HAP-1 (cell line): Measurements from ENCODE around the gene LSM8.
A peak's percentile ranks its signal among the peaks of the same experiment; 100 is the strongest.

ENCODE experiments used
- DNase-seq, 2 experiments: peaks; one replicate each; pipeline ENCODE4 v3.0.0-alpha.2; 2016 to 2020; ENCODE audit warnings: low spot score in 2 of 2
- H3K27me3 ChIP-seq: fragments of 250-450 bp; sonication (Bioruptor Pico); 2 replicates; pipeline ENCODE4 v1.5.1; 2020; ENCODE audit warnings: low read depth, mild to moderate bottlenecking, moderate library complexity
- H3K36me3 ChIP-seq: fragments of 250-450 bp; sonication (Bioruptor Pico); replicated peaks from 2 replicates; pipeline ENCODE4 v1.5.1; 2020; ENCODE audit warnings: mild to moderate bottlenecking
- H3K4me1 ChIP-seq: fragments of 250-450 bp; sonication (Bioruptor Pico); 2 replicates; pipeline ENCODE4 v1.5.1; 2020; ENCODE audit warnings: mild to moderate bottlenecking
- H3K4me3 ChIP-seq: fragments of 250-450 bp; sonication (Bioruptor Pico); 2 replicates; pipeline ENCODE4 v1.5.1; 2020; ENCODE audit warnings: mild to moderate bottlenecking, moderate library complexity
- H3K9me3 ChIP-seq: fragments of 250-450 bp; sonication (Bioruptor Pico); 2 replicates; pipeline ENCODE4 v1.5.1; 2020; ENCODE audit warnings: mild to moderate bottlenecking, moderate library complexity
- in situ Hi-C: fragments of 300-500 bp; cut with MboI; formaldehyde crosslinking; loops from 3 replicates; pipeline ENCODE4 v1.14.3; 2020; ENCODE audit warnings: low sequenced_read_pairs, inconsistent platforms, mixed read lengths

Gene LSM8

DNA sequence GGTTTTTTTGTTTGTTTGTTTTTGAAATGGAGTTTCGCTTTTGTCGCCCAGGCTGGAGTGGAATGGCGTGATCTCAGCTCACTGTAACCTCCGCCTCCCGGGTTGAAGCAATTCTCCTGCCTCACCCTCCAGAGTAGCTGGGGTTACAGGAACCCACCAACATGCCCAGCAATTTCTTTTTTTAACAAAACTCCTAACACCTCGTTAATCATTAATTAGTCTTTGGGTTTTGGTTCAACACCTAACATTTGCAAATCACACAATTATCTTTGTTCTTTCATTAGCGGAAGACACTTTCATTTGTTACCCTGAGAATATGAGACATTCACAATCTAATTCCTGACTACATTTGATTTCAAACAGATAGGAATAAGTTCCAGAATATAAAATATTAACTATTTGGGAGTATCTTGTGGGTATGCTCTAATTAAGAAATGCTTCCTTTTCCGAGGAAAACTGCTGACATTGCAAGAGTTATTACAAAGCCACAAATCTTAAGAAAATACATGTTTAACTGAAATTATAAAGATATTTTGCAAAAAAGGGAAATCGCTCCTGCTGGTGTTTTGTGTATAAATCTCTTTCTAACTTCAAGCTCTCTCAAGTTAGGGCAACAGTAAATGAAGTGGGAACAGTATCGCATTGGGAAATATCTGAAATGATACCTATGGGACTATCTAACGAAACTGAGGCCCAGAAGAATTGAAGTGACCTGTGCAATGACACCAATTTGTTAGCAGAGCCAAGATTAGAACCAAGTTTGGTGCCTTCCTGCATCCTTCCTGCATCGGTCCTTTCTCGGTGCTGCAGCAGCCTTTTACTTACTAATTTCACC is 1.2 kb upstream of the LSM8 start:
- no peak for DNase-seq
- Histone ChIP-seq H3K27me3 (no peaks in the 10 kb centered on the region), H3K36me3 (peaks cover 13% of the 10 kb centered on the region; the same call in 1 of the 2 replicates), H3K9me3 (no peaks in the 10 kb centered on the region), H3K4me1 (peaks cover 20% of the 10 kb centered on the region), H3K4me3 (peak overlapping the region; percentile 87)
- in situ Hi-C loops, result no loop called here

DNA sequence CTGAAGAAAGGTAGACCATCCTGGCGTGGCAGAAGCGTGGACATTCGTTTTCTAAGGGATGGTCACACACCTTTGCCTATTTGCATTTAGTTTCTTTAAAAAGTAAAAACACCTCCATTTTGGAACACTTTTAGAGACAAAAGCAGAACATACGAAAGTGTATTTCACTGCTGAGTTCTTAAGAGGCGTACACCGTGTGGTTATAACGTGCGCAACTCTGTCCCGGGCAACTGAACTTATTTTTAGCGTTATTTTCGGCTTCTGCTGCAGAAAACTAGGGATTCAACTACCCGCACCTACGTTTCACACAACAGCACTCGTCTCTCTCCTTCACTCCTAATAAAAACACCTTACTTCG is 557 bp upstream of the LSM8 start:
- no peak for DNase-seq
- H3K9me3 ChIP-seq, result no peaks in the 10 kb centered on the region
- H3K4me3 ChIP-seq, result peak overlapping the region; percentile 87
- H3K4me1 ChIP-seq, result peaks cover 20% of the 10 kb centered on the region
- no peaks in the 10 kb centered on the region for H3K27me3 ChIP-seq
- H3K36me3 ChIP-seq, result peaks cover 18% of the 10 kb centered on the region
- in situ Hi-C loops, result no loop called here

DNA sequence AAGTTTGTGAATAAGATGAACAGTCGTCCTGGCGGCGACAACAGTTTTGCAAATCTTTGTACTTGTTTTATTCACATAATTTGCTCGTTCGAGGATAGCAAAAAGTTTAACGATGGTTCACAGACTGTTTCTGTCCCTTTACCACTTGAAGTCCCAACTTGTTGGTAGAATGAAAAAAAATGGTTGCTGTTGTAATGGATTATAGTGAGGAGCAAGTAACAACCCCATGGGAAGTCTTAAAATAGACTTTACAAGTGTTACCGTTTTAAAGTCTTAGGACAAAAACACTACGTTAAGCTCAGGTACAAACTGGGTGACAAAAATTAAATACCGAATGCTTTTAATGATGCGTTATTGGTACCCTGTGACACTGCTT is 589 bp downstream of the LSM8 start:
- no peak for DNase-seq
- Histone ChIP-seq H3K27me3 (no peaks in the 10 kb centered on the region), H3K36me3 (peaks cover 26% of the 10 kb centered on the region), H3K9me3 (no peaks in the 10 kb centered on the region), H3K4me3 (peak overlapping the region; percentile 87), H3K4me1 (peaks cover 20% of the 10 kb centered on the region)
- in situ Hi-C loops, result no loop called here

DNA sequence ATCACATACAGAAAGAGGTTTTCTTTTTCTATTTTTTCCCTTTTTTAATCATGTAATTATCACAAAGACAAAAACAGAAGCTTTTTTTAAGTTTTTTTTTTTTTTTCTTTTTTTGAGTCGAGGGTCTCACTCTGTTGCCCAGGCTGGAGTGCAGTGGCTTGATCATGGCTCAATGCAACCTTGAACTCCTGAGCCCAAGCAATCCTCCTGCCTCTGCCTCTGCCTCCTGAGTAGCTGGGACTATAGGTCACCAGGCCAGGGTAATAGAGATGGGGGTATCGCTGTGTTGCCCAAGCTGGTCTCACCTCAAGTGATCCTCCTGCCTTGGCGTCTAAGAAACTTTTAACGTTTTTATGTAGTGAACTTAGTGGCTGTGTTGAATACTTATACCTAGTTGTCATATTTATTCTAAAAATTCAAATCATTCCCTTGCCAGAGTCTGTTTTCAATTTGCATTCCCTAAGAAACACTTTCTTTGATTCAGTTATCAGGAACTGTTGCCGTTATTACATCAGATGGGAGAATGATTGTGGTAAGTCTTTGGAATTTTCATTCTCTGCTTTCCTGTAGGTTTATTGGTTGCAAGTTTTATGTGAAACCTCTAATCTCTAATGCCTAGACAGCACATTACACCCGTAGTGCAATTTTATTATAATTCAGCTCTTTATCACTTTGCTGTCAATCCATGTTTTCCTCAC is 1.3 kb downstream of the LSM8 start:
- peak; percentile 10 to 21 for DNase-seq
- no peaks in the 10 kb centered on the region for H3K9me3 ChIP-seq
- in situ Hi-C loops, result no loop called here
- peak overlapping the region; percentile 87 for H3K4me3 ChIP-seq
- peaks cover 20% of the 10 kb centered on the region for H3K4me1 ChIP-seq
- peaks cover 31% of the 10 kb centered on the region for H3K36me3 ChIP-seq
- no peaks in the 10 kb centered on the region for H3K27me3 ChIP-seq

DNA sequence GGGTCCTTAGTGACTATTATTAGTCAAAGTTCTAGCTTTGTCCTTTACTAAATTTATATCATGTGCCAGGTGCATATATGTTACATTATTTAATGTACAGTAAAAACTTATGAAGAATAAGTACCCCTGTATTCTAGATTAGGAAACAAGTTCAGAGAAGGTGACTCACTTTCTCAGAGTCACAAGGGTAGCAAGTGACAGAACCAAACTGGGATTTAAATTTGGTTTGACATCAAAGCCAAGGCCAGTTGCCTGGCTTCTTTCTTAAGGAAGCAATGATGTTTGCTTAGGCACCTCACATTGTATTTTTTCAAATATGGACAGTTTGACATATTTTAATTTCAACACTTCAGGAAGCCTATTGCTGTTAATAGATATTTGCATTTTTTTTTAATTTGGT is 2.5 kb downstream of the LSM8 start:
- in situ Hi-C loops, result no loop called here
- Histone ChIP-seq H3K36me3 (peaks cover 36% of the 10 kb centered on the region), H3K4me3 (no peak overlapping the region; the same call in 1 of the 2 replicates), H3K27me3 (no peaks in the 10 kb centered on the region), H3K4me1 (peaks cover 20% of the 10 kb centered on the region), H3K9me3 (no peaks in the 10 kb centered on the region)
- no peak for DNase-seq

DNA sequence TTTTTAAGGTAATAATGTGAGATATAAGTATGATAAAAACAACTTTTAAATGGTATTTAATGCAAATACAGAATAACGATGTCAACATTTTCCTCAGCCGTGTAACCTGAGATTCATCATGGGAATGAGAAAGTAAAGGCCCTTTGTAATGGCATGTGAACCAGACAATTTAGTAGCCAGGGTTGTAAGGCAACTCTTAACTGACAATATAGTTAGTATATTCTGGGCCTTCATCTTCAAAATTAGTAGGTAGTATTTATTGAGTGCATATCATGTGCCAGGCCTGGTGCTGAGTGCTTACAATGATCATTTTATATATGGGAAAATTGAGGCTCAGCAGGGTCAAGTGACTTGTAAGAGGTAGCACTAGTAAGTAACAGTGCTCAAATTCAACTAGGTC is 10.6 kb downstream of the LSM8 start:
- no peaks in the 10 kb centered on the region for H3K9me3 ChIP-seq
- no peak for DNase-seq
- no peaks in the 10 kb centered on the region for H3K27me3 ChIP-seq
- no peak overlapping the region for H3K4me3 ChIP-seq
- H3K36me3 ChIP-seq, result peaks cover 19% of the 10 kb centered on the region
- in situ Hi-C loops, result no loop called here
- H3K4me1 ChIP-seq, result no peaks in the 10 kb centered on the region

DNA sequence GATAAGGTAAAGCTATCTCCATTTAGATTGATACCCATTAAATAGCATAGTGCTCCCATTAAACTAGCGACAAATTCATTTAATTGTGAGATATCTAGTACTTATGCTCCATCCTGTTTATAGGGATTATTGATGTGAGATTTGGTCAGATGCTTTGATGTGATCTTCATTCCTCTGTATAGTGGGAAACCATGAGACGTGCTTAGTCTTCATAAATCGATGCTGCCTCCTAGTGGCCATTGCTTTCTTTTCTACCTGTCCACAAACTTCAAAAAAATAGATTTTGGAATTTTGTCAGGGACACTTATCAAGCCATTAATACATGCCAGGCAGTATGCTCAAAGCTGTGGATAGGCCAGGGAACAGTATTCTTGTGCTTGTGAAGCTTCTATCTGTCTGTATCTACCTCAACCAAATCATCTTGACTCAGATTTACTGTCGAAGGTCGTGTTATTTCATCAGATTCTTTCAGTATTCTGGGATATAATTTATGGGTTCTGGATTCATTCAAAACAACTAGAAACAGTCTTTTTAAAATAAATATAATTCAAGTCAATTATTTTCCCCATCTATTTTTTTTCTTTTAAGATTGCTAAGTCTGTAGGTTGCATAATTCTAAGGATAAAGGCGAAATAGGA is 12.0 kb downstream of the LSM8 start:
- in situ Hi-C loops, result no loop called here
- Histone ChIP-seq H3K4me1 (no peaks in the 10 kb centered on the region), H3K27me3 (no peaks in the 10 kb centered on the region), H3K4me3 (no peak overlapping the region), H3K36me3 (peaks cover 14% of the 10 kb centered on the region; the same call in 1 of the 2 replicates), H3K9me3 (no peaks in the 10 kb centered on the region)
- peak; percentile 61 to 82 for DNase-seq

DNA sequence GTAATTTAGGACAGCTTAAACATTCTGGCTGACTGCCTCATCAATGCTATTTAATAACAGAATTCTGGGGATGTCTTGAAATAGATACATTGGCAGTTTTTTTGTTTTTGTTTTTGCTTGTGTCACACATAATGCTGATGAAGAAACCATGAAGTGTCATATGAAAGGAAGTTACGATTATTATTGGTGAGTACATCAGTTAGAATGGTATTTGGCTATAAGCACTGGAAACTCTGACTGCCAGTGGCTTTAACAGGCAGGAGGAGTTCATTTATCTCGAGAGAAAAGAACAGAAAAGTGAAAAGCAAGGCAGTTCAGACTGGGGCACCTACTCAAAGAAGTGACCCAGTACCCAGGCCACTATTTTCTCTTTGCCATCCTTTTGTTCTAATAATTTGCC is 18.1 kb downstream of the LSM8 start:
- Histone ChIP-seq H3K4me1 (no peaks in the 10 kb centered on the region), H3K36me3 (no peaks in the 10 kb centered on the region), H3K4me3 (no peak overlapping the region), H3K27me3 (peaks cover 2% of the 10 kb centered on the region; the same call in 1 of the 2 replicates), H3K9me3 (no peaks in the 10 kb centered on the region)
- in situ Hi-C loops, result no loop called here
- no peak for DNase-seq

DNA sequence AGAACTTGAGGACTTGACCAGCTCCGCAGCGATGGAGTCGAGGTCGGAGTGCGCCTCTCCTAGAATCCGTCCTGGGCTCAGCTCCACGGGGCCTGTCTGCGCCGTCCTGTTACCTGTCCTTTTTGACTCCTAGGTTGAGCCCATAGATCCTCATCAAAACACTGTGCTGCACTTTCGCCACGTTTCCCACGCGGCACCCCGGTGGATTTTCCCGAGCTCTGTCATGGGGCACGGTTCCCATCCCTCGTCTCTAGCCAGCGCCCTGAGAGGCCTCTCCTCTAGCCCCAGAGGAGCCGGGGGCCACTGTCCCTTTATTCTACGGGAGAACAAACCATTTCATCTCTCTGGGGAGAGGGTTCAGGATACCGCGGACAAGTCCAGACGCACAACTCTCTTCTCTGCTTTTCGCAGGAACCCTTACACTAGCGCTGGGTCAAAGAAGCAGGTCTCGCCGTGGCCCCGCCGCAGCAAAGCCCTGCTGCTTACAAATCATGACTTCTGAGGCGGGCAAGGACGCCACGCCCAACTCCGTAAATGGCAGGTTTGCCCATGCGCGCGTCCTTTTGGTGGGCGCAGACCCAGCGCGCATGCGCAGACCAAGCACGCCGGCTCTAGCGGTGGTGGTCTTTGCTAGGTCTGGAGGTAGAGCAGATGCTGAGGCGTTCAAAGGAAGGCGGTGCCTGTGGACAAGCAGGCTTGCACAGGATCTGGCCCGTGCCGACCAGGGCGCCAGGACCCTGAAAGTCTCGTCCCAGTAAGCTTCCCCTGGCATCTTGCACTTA is 30.3 kb downstream of the LSM8 start:
- H3K4me1 ChIP-seq, result no peaks in the 10 kb centered on the region

DNA sequence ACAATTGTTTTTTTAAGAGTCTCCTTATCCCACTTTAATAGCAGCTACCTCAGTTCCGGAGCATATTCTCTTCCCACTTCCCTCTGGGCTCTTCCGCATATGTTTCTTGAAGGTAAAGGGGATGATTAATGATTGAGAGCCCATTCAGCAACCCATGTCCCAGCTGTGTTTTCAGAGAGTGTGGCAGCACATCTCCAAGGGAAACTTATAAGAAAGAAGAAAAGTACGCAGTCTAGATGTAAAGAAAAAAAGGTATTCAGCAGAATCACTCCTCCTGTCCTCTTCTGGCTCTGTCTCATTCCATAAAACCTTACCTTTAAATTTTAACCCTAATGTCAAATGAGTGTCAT is 30.8 kb downstream of the LSM8 start:
- no peak for DNase-seq
- no peaks in the 10 kb centered on the region for H3K4me1 ChIP-seq
- no peaks in the 10 kb centered on the region for H3K36me3 ChIP-seq
- no peak overlapping the region for H3K4me3 ChIP-seq
- in situ Hi-C loops, result no loop called here
- H3K9me3 ChIP-seq, result no peaks in the 10 kb centered on the region
- no peaks in the 10 kb centered on the region for H3K27me3 ChIP-seq

More for the DNA sequence above, 30.3 kb downstream of the LSM8 start:
- Histone ChIP-seq H3K4me3 (no peak overlapping the region), H3K27me3 (no peaks in the 10 kb centered on the region), H3K36me3 (no peaks in the 10 kb centered on the region), H3K9me3 (no peaks in the 10 kb centered on the region)
- no peak for DNase-seq
- in situ Hi-C loops, result no loop called here

DNA sequence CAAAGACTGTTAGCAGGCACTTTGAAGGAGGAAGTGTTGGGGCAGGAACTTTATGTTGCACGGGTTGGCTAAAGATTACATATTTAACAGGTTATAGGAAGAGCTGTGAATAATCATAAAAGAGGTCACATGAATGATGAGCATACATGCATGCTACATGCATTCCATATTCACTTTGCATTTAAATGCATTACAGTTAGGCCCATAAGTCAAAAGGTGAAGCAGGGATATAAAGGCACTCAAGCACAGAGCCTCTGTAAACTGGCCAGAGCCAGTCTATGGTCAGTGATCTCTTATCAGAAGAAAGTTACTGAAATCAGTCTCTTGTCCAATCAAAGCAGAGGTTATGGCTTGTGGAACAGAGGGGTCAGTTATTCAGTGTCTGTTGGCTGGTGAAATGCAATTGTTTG is 33.3 kb downstream of the LSM8 start:
- DNase-seq, result no peak
- Histone ChIP-seq H3K27me3 (no peaks in the 10 kb centered on the region), H3K4me3 (no peak overlapping the region), H3K9me3 (no peaks in the 10 kb centered on the region), H3K36me3 (no peaks in the 10 kb centered on the region), H3K4me1 (no peaks in the 10 kb centered on the region)
- in situ Hi-C loops, result no loop called here

DNA sequence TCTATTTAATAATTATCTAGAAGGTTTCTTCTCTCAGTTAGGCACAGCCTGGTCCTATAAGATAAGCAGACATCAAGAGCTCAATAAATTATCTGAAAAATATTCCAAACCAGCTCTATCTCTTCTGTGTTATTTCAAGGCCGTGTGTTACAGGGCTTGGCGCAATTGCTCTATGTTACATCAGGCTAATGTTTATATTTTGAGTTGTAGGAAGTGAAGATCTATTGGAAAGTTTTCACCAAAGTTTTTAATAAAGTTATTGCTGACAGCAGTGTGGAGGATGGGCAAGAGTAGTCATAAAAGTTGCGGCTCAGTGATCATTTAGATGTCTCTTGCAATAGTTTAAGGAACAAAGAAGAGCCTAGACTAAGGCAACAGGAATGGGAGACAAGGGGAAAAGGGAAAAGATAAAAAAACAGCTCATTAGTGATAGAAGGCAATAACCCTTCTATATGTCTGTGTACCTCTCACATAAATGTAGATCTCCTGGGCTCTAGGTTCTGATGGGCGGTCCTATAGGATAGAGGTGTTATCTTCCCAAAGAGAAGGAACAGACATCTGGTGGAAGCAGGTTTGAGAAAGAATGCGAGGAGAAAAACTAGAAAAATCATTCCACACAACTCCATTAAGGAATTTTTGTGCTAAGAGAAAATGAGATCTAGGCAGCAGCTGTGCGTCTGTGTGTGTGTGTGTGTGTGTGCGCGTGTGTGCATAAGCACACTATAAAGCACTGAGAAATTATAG is 34.6 kb downstream of the LSM8 start:
- H3K36me3 ChIP-seq, result no peaks in the 10 kb centered on the region
- DNase-seq, result no peak
- in situ Hi-C loops, result no loop called here

DNA sequence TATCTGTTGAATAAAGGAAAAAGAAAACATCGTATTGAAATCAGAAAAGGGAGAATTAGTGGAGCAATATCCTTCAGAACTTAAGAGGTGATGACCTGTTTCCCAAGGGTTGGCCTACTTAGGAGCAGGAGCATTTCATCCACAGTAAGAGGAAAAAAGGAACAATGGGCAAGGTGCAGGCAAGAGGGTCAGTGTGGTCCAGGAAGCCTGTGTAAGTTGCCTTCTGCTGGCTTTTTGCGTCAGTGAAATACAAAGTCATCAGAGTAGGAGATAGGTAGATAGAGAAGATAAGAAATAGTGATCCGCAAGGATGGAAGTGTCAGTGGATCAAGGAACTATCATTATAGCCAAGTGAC is 35.2 kb downstream of the LSM8 start:
- in situ Hi-C loops, result no loop called here
- no peak for DNase-seq
- no peaks in the 10 kb centered on the region for H3K36me3 ChIP-seq
- H3K9me3 ChIP-seq, result no peaks in the 10 kb centered on the region
- no peak overlapping the region for H3K4me3 ChIP-seq
- no peaks in the 10 kb centered on the region for H3K27me3 ChIP-seq
- H3K4me1 ChIP-seq, result no peaks in the 10 kb centered on the region

More for the DNA sequence above, 34.6 kb downstream of the LSM8 start:
- H3K9me3 ChIP-seq, result no peaks in the 10 kb centered on the region
- H3K4me1 ChIP-seq, result no peaks in the 10 kb centered on the region
- H3K4me3 ChIP-seq, result no peak overlapping the region
- no peaks in the 10 kb centered on the region for H3K27me3 ChIP-seq
